NCI-H2196 (cell line): ENCODE data around the gene SLC9A9.
"Not testable (repeated sequence)": the region's sequence is repeated elsewhere in the genome, so short reads cannot be mapped to it uniquely, and the experiment has no call there.

Experiments
- DNase-seq: peaks from one replicate; lab custom pipeline; 2025; ENCODE audit not compliant: unreplicated experiment; lab: John Stamatoyannopoulos, UW

The SLC9A9 gene

DNA sequence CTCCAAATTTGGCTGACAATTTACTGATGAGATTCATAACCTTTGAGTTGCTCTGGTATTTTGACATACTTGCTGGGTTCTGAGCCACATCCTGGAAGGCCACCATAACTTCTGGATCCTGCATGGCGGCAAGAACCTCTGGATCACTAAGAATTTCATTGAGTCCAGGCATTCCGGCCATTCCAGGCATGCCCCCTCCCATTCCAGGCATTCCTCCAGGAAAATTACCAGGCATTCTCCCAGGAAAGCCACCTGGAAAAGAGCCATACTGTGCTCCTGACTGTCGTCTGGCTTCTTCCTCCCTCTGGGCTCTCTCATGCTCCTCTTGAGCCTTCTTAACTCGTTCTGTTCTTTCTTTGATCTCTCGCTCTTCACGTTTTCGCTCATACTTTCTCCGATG, 331.1 kb downstream of the SLC9A9 start:
- DNase-seq: not testable (repeated sequence)

DNA sequence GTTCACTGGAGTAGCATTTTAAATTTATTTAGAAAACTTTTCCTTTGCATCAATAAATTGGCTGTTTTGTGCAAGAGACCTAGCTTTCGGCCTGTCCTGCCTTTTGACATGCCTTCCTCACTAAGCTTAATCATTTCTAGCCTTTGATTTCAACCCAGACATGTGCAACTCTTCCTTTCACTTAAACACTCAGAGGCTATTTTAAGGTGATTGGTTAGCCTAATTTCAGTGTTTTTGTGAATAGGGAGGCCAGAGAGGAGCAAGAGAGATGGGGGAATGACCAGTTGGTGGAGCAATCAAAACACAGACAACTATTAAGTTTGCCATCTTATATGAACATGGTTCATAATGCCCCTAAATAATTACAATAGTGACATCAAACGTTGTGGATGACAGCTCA, 333.4 kb downstream of the SLC9A9 start:
- DNase-seq: no peak

- no peak for DNase-seq
Measured at GRCh38 chr3:143514109-143514508, 334.2 kb downstream of the SLC9A9 start.

DNA sequence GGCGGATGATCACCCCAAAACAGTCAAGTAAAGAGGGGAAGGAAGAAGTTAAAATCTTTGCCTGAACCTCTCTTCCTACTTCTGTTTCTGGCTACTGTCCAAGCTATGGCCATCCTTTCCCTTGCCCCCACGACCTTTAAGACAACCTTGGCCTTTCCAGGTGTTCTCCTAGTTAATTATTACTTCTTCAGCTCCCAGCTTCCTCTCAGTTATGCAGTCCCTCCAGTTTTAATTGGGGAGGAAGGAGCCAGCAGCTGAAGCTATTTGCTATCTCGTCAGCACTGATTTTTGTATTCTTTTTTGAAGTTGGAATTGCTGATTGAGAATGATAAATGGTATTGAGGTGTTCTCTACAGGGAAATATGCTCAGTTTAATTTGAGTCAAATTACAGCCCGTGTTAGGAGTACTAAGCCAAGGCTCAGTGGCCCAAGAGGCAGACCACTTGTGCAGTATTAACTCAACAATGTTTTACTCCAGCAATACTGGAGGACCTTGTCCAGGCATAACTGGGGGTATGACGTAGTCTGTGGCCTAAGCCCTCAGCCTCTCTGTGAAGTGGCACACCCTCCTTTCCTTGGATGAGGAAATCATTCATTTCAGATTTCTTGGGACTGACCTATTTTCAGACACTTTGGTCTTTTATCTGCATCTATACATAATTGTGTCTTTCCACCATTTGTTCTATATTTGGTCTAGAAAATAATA, 336.9 kb downstream of the SLC9A9 start:
- no peak for DNase-seq

GRCh38 chr3:143510601-143511000, 337.7 kb downstream of the SLC9A9 start:
- no peak for DNase-seq

GRCh38 chr3:143507735-143508580, 340.3 kb downstream of the SLC9A9 start:
- no peak for DNase-seq

DNA sequence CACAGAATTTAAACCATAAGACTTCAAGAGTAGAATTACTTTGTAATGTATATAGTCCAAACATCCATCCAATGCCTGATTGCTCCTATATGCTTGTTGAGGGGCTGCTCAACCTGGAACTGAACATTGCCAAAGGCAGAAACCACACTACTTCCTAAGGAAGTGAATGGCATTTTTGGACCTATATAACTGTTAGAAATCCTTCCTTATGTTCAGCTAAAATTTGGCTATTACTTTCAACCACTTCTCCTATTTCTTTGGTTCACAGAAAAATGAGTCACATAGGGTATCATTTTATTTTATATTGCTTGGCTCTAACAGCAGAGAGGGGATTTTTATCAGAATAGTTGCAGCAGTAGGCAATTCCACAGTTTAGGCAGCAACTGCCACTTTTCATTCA, 342.1 kb downstream of the SLC9A9 start:
- DNase-seq: no peak

DNA sequence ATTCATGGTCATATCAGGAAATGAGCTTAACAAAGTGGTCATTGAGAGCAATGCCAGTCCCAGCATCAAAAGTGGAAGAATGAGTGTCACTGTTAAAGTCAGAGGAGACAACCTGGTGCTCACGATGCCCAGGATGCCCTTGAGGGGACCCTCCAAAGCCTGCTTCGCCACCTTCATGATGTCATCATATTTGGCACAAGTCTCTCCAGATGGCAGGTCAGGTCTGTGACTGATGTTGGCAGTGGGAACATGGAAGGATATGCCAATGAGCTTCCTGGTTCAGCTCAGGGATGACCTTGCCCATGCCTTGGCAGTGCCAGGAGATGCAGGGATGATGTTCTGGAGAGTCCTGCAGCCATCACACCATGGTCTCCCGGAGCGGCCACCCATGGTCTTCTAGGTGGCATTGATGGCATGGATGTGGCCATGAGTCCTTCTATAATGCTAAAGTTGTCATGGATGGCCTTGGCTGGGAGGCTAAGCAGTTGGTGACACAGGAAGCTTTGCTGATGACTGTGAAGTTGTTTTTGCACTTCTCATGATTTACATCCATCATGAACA, 344.9 kb downstream of the SLC9A9 start:
- no peak for DNase-seq

- no peak for DNase-seq
Measured at GRCh38 chr3:143502081-143502480, 346.2 kb downstream of the SLC9A9 start.

DNA sequence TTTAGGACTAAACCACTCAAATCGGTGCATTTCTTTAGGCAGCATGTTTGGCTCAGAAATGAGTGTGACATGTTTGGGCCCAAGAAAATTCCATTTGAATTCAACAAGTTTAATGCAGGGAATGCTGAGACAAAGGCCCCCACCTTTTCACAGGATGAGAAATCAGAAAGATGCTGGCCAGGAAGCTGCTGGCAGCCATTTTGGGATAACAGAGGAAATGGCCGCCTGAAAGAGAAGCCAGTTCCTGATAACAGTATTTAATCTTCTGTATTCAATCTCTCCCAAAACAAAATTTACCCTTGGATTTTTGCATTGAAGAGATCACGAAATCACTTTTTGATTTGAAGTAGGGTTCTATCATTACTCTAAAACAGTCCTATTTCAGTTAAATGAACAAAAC, 350.9 kb downstream of the SLC9A9 start:
- DNase-seq: no peak

- DNase-seq: no peak
Measured at GRCh38 chr3:143496191-143496590, 352.1 kb downstream of the SLC9A9 start.

- no peak for DNase-seq
Measured at GRCh38 chr3:143495527-143495926, 352.7 kb downstream of the SLC9A9 start.

- DNase-seq: no peak
Measured at GRCh38 chr3:143486611-143487010, 361.7 kb downstream of the SLC9A9 start.

GRCh38 chr3:143484846-143485512, 363.3 kb downstream of the SLC9A9 start:
- no peak for DNase-seq

DNA sequence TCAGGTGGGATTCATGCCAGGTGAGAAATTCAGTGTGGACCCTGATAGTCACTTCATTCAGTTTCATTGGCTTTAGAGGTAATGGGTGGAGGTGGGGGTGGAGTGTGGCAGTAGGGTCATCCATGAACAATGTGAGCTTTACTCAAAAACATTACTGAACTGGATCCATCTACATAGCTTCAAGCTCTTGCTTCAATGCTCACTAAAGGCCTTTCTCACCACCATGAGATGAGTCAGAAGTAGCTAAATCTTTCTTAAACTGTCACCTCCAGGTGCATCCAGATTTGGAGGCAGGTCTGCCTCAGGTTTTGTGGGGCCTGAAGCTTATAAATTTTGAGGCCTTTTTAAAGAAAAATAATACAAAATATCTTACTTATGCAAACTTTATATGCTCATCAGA, 365.1 kb downstream of the SLC9A9 start:
- DNase-seq: no peak

GRCh38 chr3:143482106-143483088, 365.9 kb downstream of the SLC9A9 start:
- DNase-seq: no peak

DNA sequence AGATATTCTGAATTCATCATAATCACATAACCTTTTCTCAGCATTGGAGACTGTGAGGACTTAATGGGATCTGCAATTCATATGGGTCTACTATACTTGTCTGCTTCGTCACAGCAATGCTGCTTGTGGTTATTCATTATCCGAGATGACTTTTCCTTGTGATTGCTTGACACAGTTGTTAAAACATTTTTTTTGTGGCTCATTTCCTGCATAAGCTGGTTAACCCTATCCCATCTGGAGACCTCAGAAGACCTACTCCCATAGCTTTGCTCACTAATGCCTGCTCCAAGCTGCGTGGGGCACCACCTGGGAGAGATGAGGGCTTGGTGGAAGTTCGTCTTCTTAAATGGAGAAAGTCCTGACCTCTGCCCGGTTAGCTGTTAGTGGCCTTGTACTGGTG, 367.9 kb downstream of the SLC9A9 start:
- DNase-seq: no peak

DNA sequence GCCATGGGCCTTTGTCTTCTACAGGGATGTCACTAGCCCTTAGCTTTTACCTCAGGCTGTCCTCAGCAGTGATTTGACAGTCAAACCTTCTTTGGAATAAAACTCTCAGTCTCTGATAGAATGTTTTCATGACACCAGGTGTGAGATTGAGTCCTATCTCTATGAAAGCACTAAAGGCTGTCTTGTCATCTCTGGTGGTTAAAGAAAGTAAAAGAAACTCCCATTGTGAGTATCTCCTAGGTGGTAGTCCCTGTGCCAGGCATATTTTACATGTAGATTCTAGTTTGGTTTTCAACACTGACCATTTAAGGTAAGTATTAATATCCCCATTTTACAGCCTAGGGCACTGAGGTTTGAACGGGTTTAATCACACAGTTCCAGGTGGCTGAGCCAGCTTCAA, 368.5 kb downstream of the SLC9A9 start:
- no peak for DNase-seq

DNA sequence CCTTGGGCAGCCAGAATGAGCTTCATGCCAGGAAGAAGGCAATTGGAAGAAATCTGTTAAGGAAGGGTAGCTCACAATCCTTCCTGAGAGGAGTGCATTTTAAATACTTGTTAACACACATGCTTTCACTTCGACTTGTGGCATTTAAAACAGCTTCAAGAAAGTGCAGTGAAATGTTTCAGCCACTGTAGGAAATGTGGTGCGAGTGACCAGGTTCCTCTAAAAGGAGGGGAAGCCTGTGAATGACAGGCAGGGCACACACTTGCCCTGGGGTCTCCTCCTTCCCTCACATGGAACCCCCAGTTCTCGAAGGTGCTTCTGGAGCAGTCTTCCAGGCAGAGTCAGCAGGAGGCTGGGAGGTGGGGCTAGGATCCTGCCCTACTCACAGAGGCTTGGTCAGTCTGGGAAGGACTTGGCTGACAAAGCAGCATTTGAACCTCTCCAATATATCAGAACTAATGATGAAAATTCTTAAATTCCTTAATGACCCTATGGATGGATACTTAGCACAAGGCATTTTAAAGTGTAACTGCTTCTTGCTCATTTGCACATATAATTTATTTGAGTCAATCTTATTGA, 370.1 kb downstream of the SLC9A9 start:
- no peak for DNase-seq
